AG09309 (cell line): ENCODE data around the gene NIPBL.
"Not testable (repeated sequence)": the region's sequence is repeated elsewhere in the genome, so short reads cannot be mapped to it uniquely, and the experiment has no call there.

Experiments
- DNase-seq: peaks from one replicate; pipeline ENCODE4 v3.0.0-alpha.2; 2010; ENCODE audit warnings: low read depth
- H3K4me3 ChIP-seq: 2 replicates; pipeline ENCODE4 v1.5.1; 2011; ENCODE audit warnings: mild to moderate bottlenecking, low read depth, low read length, moderate library complexity; ENCODE audit not compliant: control insufficient read depth
- CTCF ChIP-seq: IDR thresholded peaks from 2 replicates; pipeline ENCODE4 v1.5.1; 2011; ENCODE audit warnings: mild to moderate bottlenecking, low read depth, low read length, inconsistent platforms; ENCODE audit not compliant: insufficient read depth, control insufficient read depth; ENCODE audit errors: missing control alignments

The NIPBL gene

GRCh38 chr5:36982146-36982545 is 105.6 kb downstream of the NIPBL start:
- no peak overlapping the region for H3K4me3 ChIP-seq
- no peak for TF ChIP-seq CTCF
- no peak for DNase-seq

DNA sequence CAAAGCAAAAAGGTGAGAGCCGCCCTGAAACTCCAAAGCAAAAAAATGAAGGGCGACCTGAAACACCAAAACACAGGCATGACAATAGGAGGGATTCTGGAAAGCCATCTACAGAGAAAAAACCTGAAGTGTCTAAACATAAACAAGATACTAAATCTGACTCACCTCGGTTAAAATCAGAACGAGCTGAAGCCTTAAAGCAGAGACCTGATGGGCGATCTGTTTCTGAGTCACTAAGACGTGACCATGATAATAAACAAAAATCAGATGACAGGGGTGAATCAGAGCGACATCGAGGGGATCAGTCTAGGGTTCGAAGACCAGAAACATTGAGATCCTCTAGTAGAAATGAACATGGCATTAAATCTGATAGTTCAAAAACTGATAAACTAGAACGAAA is 108.8 kb downstream of the NIPBL start:
- no peak for DNase-seq
- TF ChIP-seq CTCF, result no peak
- H3K4me3 ChIP-seq, result no peak overlapping the region

GRCh38 chr5:36988396-36988795 is 111.8 kb downstream of the NIPBL start:
- no peak for DNase-seq
- no peak for TF ChIP-seq CTCF
- no peak overlapping the region for H3K4me3 ChIP-seq

DNA sequence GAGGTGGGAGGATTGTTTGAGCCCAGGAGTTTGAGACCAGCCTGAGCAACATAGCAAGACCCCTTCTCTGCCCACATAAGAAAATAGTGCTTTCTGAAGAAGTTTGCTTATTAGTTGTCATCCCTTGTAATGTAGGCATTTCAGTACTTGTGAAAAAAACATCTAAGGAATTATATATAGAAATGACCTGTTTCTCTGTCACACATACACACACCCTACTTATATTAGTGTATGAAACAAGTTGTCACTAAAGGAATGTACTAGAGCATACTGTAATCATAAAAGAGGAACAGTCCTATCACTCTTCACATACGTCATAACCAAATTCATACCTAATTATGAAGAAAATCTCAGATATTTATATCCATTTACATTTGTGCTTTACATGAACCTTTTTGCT is 122.0 kb downstream of the NIPBL start:
- no peak overlapping the region for H3K4me3 ChIP-seq
- DNase-seq, result no peak
- no peak for TF ChIP-seq CTCF

DNA sequence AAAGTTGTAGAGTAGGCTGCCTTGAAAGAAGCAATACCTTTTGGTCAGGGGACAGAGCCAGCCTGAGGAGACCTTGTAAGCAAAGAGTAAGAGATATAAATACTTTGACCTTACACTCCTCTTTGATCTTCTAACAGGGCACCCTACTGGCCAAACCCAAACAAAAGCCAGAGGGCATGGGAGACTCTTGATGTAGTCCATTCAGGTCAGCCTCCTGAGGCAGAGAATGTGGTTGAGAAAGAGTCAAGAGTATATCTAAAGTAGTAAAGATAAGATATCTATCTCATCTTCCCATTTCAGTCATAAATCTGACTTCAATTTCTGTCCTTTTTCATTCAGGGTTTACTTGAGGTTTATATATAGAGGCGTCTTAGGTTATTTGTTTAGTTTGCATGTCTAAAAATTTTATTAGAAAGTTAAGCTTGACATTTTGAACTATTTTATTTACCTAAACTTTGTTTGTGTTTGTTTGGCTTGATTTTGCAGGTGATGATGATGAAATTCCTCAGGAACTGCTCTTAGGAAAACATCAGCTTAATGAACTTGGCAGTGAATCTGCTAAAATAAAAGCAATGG is 125.7 kb downstream of the NIPBL start:
- no peak for DNase-seq
- TF ChIP-seq CTCF, result no peak
- H3K4me3 ChIP-seq, result no peak overlapping the region

GRCh38 chr5:37005252-37005651 is 128.7 kb downstream of the NIPBL start:
- peak; percentile 35 for DNase-seq
- H3K4me3 ChIP-seq, result no peak overlapping the region
- no peak for TF ChIP-seq CTCF

DNA sequence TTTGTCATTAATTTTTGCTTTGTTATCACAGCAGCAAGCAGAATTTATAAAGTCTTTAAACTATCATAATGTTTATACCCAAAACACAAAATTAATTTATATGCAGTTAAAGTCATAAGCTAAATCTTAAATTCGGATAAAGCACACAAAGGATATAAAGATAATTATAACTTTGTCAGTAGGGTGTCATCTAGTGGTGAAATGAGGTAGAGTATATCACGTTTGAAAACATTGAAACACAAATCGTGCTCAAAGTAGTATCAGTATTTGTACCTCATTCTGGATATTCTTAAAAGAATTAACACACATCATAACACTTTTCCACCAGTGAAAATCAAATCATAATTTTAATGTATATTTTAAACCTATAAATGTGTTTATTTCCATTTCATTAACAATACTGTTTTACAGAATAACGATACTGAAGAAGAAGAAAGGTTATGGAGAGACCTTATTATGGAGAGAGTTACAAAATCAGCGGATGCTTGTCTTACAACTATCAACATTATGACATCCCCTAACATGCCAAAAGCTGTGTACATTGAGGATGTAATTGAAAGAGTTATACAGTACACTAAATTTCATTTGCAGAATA is 129.5 kb downstream of the NIPBL start:
- no peak for DNase-seq
- no peak overlapping the region for H3K4me3 ChIP-seq
- TF ChIP-seq CTCF, result peak; percentile 47

- not testable (repeated sequence) for H3K4me3 ChIP-seq, DNase-seq
Measured at GRCh38 chr5:37013181-37013580, 136.6 kb downstream of the NIPBL start.
